K562 (cell line): ENCODE results near the gene LAIR2. TPM values are rescaled to one million over a fixed set of nuclear protein-coding genes. Genes with fewer than 3 reads are reported as not detected.

Experiments
- ATAC-seq: fragments of 200-7000 bp; cut with Tn5 transposase; 3 replicates; pipeline ENCODE4 v1.9.1; 2020; ENCODE audit warnings: moderate library complexity
- BruUV-seq: library from RNA; stranded (reverse); fragments of 400-500 nt; replicated peaks from 2 replicates; lab custom pipeline; 2021; lab: Mats Ljungman, UMichigan
- CTCF ChIA-PET: fragments of 300-600 bp; formaldehyde crosslinking; extraction: SDS; loops from one replicate; lab custom pipeline; 2021; ENCODE audit warnings: low intra/inter-chr PET ratio; lab: Yijun Ruan, JAX
- POLR2A ChIA-PET: fragments of 300-600, 350-650 bp; sonication (Branson Sonifier 250); formaldehyde crosslinking; extraction: SDS; loops from one replicate; lab custom pipeline; 2021; ENCODE audit warnings: antibody characterized with exemption, inconsistent platforms; lab: Yijun Ruan, JAX
- DNase-seq, 4 experiments: peaks; one replicate each; pipeline versions ENCODE4 v3.0.0 to v3.0.0-alpha.2; 2011 to 2018; ENCODE audit warnings: low spot score in 3 of 4, mixed read lengths in 3 of 4; ENCODE audit errors: extremely low read depth in 1 of 4
- FAIRE-seq: peaks from 2 replicates; lab custom pipeline; 2011; peaks lifted over from hg19 to GRCh38; lab: Jason Lieb, UNC
- H2AFZ ChIP-seq: 2 replicates; pipeline ENCODE4 v1.6.0; 2011; ENCODE audit warnings: low read depth, low read length, control low read depth, inconsistent platforms
- H3K27ac ChIP-seq: fragments of 200-600 bp; 3 replicates; pipeline ENCODE4 v1.8.0; 2011; ENCODE audit warnings: low read depth, mild to moderate bottlenecking, control low read depth, inconsistent platforms, low read length, moderate library complexity, mixed read lengths; ENCODE audit errors: extremely low read depth
- H3K27me3 ChIP-seq, 2 experiments: fragments of 300-600 bp in 1 of 2; 2 replicates in 1 of 2; 3 replicates in 1 of 2; pipeline versions ENCODE4 v1.6.0 to v1.8.0; 2011; ENCODE audit warnings: inconsistent platforms in 2 of 2, low read length in 2 of 2, mild to moderate bottlenecking in 1 of 2, mixed read lengths in 1 of 2, moderate library complexity in 1 of 2; ENCODE audit not compliant: control insufficient read depth in 2 of 2, insufficient read depth in 2 of 2
- H3K36me3 ChIP-seq: fragments of 300-600 bp; 3 replicates; pipeline ENCODE4 v1.8.0; 2011; ENCODE audit warnings: mild to moderate bottlenecking, low read length, inconsistent platforms; ENCODE audit not compliant: control insufficient read depth, insufficient read depth
- H3K4me1 ChIP-seq, 2 experiments: fragments of 200-600 bp in 1 of 2; replicated peaks in 1 of 2; 2 replicates in 1 of 2; 3 replicates in 1 of 2; pipeline versions ENCODE4 v1.5.1 to v1.8.0; 2011; ENCODE audit warnings: inconsistent platforms in 2 of 2, low read length in 2 of 2, mild to moderate bottlenecking in 1 of 2, mixed read lengths in 1 of 2, moderate library complexity in 1 of 2; ENCODE audit not compliant: control insufficient read depth in 2 of 2, insufficient read depth in 2 of 2
- H3K4me2 ChIP-seq: 2 replicates; pipeline ENCODE4 v1.6.1; 2011; ENCODE audit warnings: low read length, control low read depth, inconsistent platforms, mixed read lengths; ENCODE audit not compliant: insufficient read depth
- H3K4me3 ChIP-seq: fragments of 200-600 bp; sonication (generic), shearing (Covaris generic); 2 replicates; pipeline ENCODE4 v1.5.1; 2016; ENCODE audit warnings: control low read depth, inconsistent platforms
- H3K79me2 ChIP-seq: fragments of 200-600 bp; 3 replicates; pipeline ENCODE4 v1.8.0; 2011; ENCODE audit warnings: low read length, inconsistent platforms; ENCODE audit not compliant: control insufficient read depth, insufficient read depth
- H3K9ac ChIP-seq, 2 experiments: 2 replicates each; pipeline versions ENCODE4 v1.6.0 to v1.6.1; 2011; ENCODE audit warnings: low read depth in 2 of 2, low read length in 2 of 2, control low read depth in 1 of 2, inconsistent platforms in 1 of 2, mild to moderate bottlenecking in 1 of 2, mixed read lengths in 1 of 2; ENCODE audit not compliant: insufficient read depth in 1 of 2
- H3K9me1 ChIP-seq: one replicate; pipeline ENCODE4 v1.6.0; 2011; ENCODE audit warnings: inconsistent platforms, mild to moderate bottlenecking, low read length, moderate library complexity; ENCODE audit not compliant: control insufficient read depth, insufficient read depth
- H3K9me3 ChIP-seq: replicated peaks from 2 replicates; pipeline ENCODE4 v1.5.1; 2011; ENCODE audit warnings: low read depth, low read length, inconsistent platforms; ENCODE audit not compliant: control insufficient read depth, insufficient read depth
- H4K20me1 ChIP-seq: replicated peaks from 2 replicates; pipeline ENCODE4 v1.6.1; 2011; ENCODE audit warnings: low read length, inconsistent platforms, mixed read lengths; ENCODE audit not compliant: control insufficient read depth, insufficient read depth
- CBFB ChIP-seq: sonication (generic); formaldehyde crosslinking; IDR thresholded peaks from 2 replicates; pipeline ENCODE4 v1.4.0; 2020; ENCODE audit warnings: mild to moderate bottlenecking, missing genetic modification reagents
- GTF2B ChIP-seq: IDR thresholded peaks from 2 replicates; pipeline ENCODE4 v1.6.1; 2011; ENCODE audit not compliant: insufficient read length; ENCODE audit errors: extremely low read depth
- HMG20B ChIP-seq: fragments of 250-450 bp; sonication (Bioruptor Pico); IDR thresholded peaks from 2 replicates; pipeline ENCODE4 v1.5.0; 2021; ENCODE audit warnings: mild to moderate bottlenecking
- KAT2B ChIP-seq: IDR thresholded peaks from one replicate; pipeline ENCODE4 v1.6.1; 2012; ENCODE audit warnings: low read depth, mild to moderate bottlenecking, control low read depth, inconsistent platforms, low read length, moderate library complexity
- KDM2B ChIP-seq: fragments of 250-450 bp; sonication (Bioruptor Pico); IDR thresholded peaks from 2 replicates; pipeline ENCODE4 v1.8.0; 2021; ENCODE audit warnings: mild to moderate bottlenecking, moderate library complexity
- KDM5B ChIP-seq: fragments of 200-600 bp; sonication (generic); IDR thresholded peaks from 2 replicates; pipeline ENCODE4 v1.6.1; 2012; ENCODE audit warnings: low read depth, mild to moderate bottlenecking, moderate library complexity, low read length, control low read depth, inconsistent platforms; ENCODE audit not compliant: insufficient replicate concordance
- NFIX ChIP-seq: fragments of 250-450 bp; sonication (Bioruptor Pico); IDR thresholded peaks from 2 replicates; pipeline ENCODE4 v1.4.0; 2020; ENCODE audit warnings: low read depth, mild to moderate bottlenecking, moderate library complexity
- TAL1 ChIP-seq: fragments of 450-650 bp; IDR thresholded peaks from 2 replicates; pipeline ENCODE4 v1.6.1; 2016; ENCODE audit warnings: mild to moderate bottlenecking
- ZNF175 ChIP-seq: fragments of 200-800 bp; sonication (Bioruptor generic); IDR thresholded peaks from 2 replicates; pipeline ENCODE4 v1.6.1; 2016; ENCODE audit warnings: low read depth, mild to moderate bottlenecking, missing genetic modification characterization, missing compliant biosample characterization
- ZNF584 ChIP-seq: fragments of 200-800 bp; sonication (Bioruptor generic); IDR thresholded peaks from 2 replicates; pipeline ENCODE4 v1.6.1; 2016; ENCODE audit warnings: low read depth, mild to moderate bottlenecking, missing genetic modification characterization, missing compliant biosample characterization
- WGBS: fragments of 100-300 bp; shearing (Covaris generic); methylation state at CpG from one replicate; pipeline ENCODE4 v1.1.6; 2016; ENCODE audit warnings: low coverage, mixed read lengths; ENCODE audit not compliant: insufficient coverage; ENCODE audit errors: missing lambda C conversion rate; 5-methylcytosine and 5-hydroxymethylcytosine counted together
- in situ Hi-C: fragments of 300-500 bp; cut with MboI; formaldehyde crosslinking; loops from 4 replicates; pipeline ENCODE4 v1.15.0; 2018; ENCODE audit warnings: inconsistent platforms, mixed read lengths
- intact Hi-C: fragments of 100-400 bp; cut with micrococcal nuclease; formaldehyde crosslinking; loops from 2 replicates; pipeline ENCODE4 v1.14.2; 2022
- polyA plus RNA-seq, 8 experiments: library from polyadenylated mRNA; depleted of rRNA in 4 of 8; stranded (reverse) in 5 of 8; unstranded in 3 of 8; fragments of >200 nt; fragmentation: Nextera tagmentation in 2 of 8; fragmentation: Illumina TruSeq in 1 of 8; extraction: Ambion mirVana in 2 of 8; extraction: Trizol in 1 of 8; gene quantifications; 2 replicates each; pipeline versions ENCODE4 v1.2.1 to v1.2.3, GENCODE V29; 2011 to 2014; ENCODE audit warnings: inconsistent platforms in 1 of 8, missing spikeins in 1 of 8
- total RNA-seq, 7 experiments: library from RNA; depleted of rRNA in 6 of 7; stranded (reverse); fragments of >200 nt in 6 of 7; fragmentation: Illumina TruSeq in 2 of 7; extraction: Trizol in 2 of 7; gene quantifications; 2 replicates each; pipeline versions ENCODE4 v1.2.1 to v1.2.3, GENCODE V29; 2011 to 2021; ENCODE audit warnings: low replicate concordance in 1 of 7
- TF ChIP-seq, protein P1 (sequence below): sonication (generic); formaldehyde crosslinking; IDR thresholded peaks from 2 replicates; pipeline ENCODE4 v1.8.0; 2022; ENCODE audit warnings: mild to moderate bottlenecking, missing genetic modification reagents
- TF ChIP-seq, protein P2 (sequence below): sonication (generic); formaldehyde crosslinking; IDR thresholded peaks from 2 replicates; pipeline ENCODE4 v1.8.0; 2022; ENCODE audit warnings: missing genetic modification reagents, mild to moderate bottlenecking, moderate library complexity, borderline replicate concordance
- TF ChIP-seq, protein P3 (sequence below): fragments of 200-400 bp; formaldehyde crosslinking; IDR thresholded peaks from 2 replicates; pipeline ENCODE4 v1.6.1; 2017; ENCODE audit warnings: mild to moderate bottlenecking, low read depth, low read length, moderate library complexity

Gene LAIR2
- total and polyA plus RNA-seq, 9 of the 15 experiments (the other 6 are each of a cell fraction or from before 2014, with no cell fraction given): not detected

DNA sequence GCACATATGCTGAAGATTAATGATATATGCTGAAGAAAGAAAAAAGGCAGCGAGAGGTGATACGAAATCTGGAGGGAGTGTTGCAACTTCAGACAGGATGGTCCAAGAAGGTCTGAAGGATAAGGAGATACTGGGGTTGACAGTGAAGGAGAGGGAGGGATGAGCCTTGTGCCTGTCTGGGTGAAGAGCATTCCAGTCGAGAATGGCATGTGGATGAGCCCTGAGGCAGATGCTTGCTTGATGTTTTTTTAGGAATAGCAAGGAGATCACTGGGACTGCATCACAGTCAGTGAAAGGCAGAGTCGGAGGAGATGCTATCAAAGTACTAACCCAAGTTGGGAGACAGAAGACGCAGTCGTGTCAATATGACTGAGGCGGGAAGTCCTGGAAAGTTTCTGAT is 13.3 kb upstream of the LAIR2 start:
- H3K4me1 ChIP-seq: no peaks in the 10 kb centered on the region; a peak in 1 of 5 replicates
- no TSS peak for BruUV-seq
- H3K9me1 ChIP-seq: no peaks in the 10 kb centered on the region
- 3% methylated on average over 7 of the region's 7 CpGs for WGBS
- H3K9ac ChIP-seq: no peak overlapping the region
- H4K20me1 ChIP-seq: no peaks in the 10 kb centered on the region; the same call in 1 of the 2 replicates
- ChIA-PET POLR2A (no interaction called here), CTCF (interaction anchor here (0.6 kb wide), 1 partner anchor 192 kb away, joined by 5 read pairs; no protein-coding TSS in a partner anchor)
- FAIRE-seq: no peak
- H3K27me3 ChIP-seq: peaks cover 19 to 45% of the 10 kb centered on the region in 2 experiments; a peak in 4 of 5 replicates
- H3K27ac ChIP-seq: no peak overlapping the region
- TF ChIP-seq KDM5B (no peak), NFIX (no peak), KDM2B (no peak), CBFB (CRISPR knock-in tag) (no peak), TAL1 (no peak), KAT2B (no peak), HMG20B (CRISPR knock-in tag) (no peak), GTF2B (no peak), ZNF175 (CRISPR knock-in tag) (no peak), ZNF584 (CRISPR knock-in tag) (no peak)
- TF ChIP-seq, protein P1, sequence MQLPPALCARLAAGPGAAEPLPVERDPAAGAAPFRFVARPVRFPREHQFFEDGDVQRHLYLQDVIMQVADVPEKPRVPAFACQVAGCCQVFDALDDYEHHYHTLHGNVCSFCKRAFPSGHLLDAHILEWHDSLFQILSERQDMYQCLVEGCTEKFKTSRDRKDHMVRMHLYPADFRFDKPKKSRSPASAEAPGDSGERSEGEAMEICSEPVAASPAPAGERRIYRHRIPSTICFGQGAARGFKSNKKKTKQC (CRISPR knock-in tag): no peak
- TF ChIP-seq, protein P2, sequence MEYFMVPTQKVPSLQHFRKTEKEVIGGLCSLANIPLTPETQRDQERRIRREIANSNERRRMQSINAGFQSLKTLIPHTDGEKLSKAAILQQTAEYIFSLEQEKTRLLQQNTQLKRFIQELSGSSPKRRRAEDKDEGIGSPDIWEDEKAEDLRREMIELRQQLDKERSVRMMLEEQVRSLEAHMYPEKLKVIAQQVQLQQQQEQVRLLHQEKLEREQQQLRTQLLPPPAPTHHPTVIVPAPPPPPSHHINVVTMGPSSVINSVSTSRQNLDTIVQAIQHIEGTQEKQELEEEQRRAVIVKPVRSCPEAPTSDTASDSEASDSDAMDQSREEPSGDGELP: no peak
- TF ChIP-seq, protein P3, sequence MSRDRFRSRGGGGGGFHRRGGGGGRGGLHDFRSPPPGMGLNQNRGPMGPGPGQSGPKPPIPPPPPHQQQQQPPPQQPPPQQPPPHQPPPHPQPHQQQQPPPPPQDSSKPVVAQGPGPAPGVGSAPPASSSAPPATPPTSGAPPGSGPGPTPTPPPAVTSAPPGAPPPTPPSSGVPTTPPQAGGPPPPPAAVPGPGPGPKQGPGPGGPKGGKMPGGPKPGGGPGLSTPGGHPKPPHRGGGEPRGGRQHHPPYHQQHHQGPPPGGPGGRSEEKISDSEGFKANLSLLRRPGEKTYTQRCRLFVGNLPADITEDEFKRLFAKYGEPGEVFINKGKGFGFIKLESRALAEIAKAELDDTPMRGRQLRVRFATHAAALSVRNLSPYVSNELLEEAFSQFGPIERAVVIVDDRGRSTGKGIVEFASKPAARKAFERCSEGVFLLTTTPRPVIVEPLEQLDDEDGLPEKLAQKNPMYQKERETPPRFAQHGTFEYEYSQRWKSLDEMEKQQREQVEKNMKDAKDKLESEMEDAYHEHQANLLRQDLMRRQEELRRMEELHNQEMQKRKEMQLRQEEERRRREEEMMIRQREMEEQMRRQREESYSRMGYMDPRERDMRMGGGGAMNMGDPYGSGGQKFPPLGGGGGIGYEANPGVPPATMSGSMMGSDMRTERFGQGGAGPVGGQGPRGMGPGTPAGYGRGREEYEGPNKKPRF: no peak
- TF ChIP-seq, all 486 proteins: peak for 0
- Histone ChIP-seq H3K36me3 (no peaks in the 10 kb centered on the region), H3K79me2 (no peaks in the 10 kb centered on the region), H3K4me3 (no peak overlapping the region), H3K9me3 (no peaks in the 10 kb centered on the region), H3K4me2 (no peak overlapping the region), H2AFZ (no peak overlapping the region)
- no peak for DNase-seq
- in situ Hi-C loops: loop anchor here (10.0 kb wide), 1 partner anchor 185 kb away; no protein-coding TSS in a partner anchor
- intact Hi-C loops: no loop called here
- ATAC-seq: no peak
